Activated B cell treated with CpG ODN at 0.5 μM for 24 hours (primary cell): Measurements from ENCODE around the gene CAV3. TPM values are rescaled to one million over a fixed set of nuclear protein-coding genes. Genes with fewer than 3 reads are reported as not detected.

ENCODE experiments used
- ATAC-seq: fragments of 200-7000 bp; cut with Tn5 transposase; one replicate; pipeline ENCODE4 v1.10.0; 2021; ENCODE audit warnings: low read depth, mild to moderate bottlenecking, moderate library complexity
- CTCF ChIA-PET: fragments of 350-600 bp; sonication (Branson Sonifier 250); formaldehyde crosslinking; loops from one replicate; lab custom pipeline; 2021; ENCODE audit warnings: antibody characterized with exemption; lab: Charles Lee
- POLR2A ChIA-PET: fragments of 350-600 bp; sonication (Branson Sonifier 250); formaldehyde crosslinking; loops from one replicate; lab custom pipeline; 2021; ENCODE audit warnings: antibody characterized with exemption; lab: Charles Lee
- DNase-seq: peaks from one replicate; pipeline ENCODE4 v3.0.0; 2022
- H3K27ac Mint-ChIP-seq: one replicate; pipeline ENCODE4 v1.8.0; 2020; ENCODE audit warnings: mixed read lengths
- H3K27me3 Mint-ChIP-seq: one replicate; pipeline ENCODE4 v1.8.0; 2021; ENCODE audit warnings: mixed read lengths
- H3K36me3 Mint-ChIP-seq: one replicate; pipeline ENCODE4 v1.8.0; 2021; ENCODE audit warnings: low read depth, mixed read lengths
- H3K4me1 Mint-ChIP-seq: one replicate; pipeline ENCODE4 v1.8.0; 2021; ENCODE audit warnings: mixed read lengths
- H3K4me3 Mint-ChIP-seq: one replicate; pipeline ENCODE4 v1.8.0; 2020; ENCODE audit warnings: mild to moderate bottlenecking, mixed read lengths
- H3K9me3 Mint-ChIP-seq: one replicate; pipeline ENCODE4 v1.8.0; 2020; ENCODE audit warnings: mixed read lengths
- CTCF ChIP-seq: fragments of 200-600 bp; IDR thresholded peaks from one replicate; pipeline ENCODE4 v1.8.0; 2022; ENCODE audit warnings: antibody characterized with exemption, mild to moderate bottlenecking
- intact Hi-C: fragments of 100-400 bp; cut with micrococcal nuclease; formaldehyde crosslinking; loops from one replicate; pipeline ENCODE4 v1.15.1; 2024
- total RNA-seq: library from RNA; stranded (reverse); gene quantifications from 2 replicates; pipeline ENCODE4 v1.2.3, GENCODE V29; 2022

CAV3 gene
- total RNA-seq, 1 donor from 2014 or later = not detected

DNA sequence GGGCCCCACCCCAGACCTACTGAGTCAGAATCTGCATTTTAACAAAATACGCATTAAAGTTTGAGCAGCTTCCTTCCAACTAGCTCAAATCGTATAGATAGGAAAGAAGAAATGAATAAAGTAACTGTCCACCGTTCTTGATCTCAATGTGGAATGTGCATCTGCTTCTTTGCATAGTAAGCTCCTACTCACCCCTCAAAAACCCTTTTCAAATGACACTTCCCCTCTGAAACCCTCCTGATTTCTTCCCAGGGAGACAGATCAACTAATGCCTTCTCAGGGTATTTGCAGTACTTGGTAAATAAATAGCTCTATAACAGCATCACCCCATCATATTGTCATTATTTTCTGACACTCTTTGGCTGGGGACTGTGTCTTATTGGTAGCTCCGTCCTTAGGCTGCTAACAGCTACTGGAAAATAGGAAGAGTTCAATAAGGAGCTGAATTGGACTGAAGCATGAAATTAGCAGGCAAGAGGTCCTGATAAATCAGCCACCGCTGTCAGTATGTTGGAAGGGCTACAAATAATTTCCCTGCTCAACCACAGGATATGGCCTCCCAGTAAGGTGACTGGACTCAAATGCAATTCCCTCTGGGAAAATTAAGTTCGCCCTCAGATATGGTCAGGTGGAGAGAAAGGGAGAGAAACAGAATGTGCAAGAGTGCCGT is 25.6 kb downstream of the CAV3 start:
- intact Hi-C loops = no loop called here

GRCh38 chr3:8760091-8760490 is 26.5 kb downstream of the CAV3 start:
- H3K27ac Mint-ChIP-seq = no peak overlapping the region
- H3K9me3 Mint-ChIP-seq = no peaks in the 10 kb centered on the region
- H3K36me3 Mint-ChIP-seq = no peaks in the 10 kb centered on the region
- H3K27me3 Mint-ChIP-seq = no peaks in the 10 kb centered on the region
- H3K4me1 Mint-ChIP-seq = no peaks in the 10 kb centered on the region
- H3K4me3 Mint-ChIP-seq = no peak overlapping the region
- DNase-seq = no peak
- ChIA-PET CTCF (interaction anchor here (1.2 kb wide), 1 partner anchor 10 kb away, joined by 6 read pairs; the partner anchor contains the start of gene OXTR), POLR2A (no interaction called here)
- ATAC-seq = no peak
- TF ChIP-seq CTCF = no peak
- intact Hi-C loops = no loop called here

More for the DNA sequence above, 25.6 kb downstream of the CAV3 start:
- Mint-ChIP-seq H3K4me1 (no peaks in the 10 kb centered on the region), H3K4me3 (no peak overlapping the region), H3K27me3 (no peaks in the 10 kb centered on the region), H3K27ac (no peak overlapping the region), H3K36me3 (no peaks in the 10 kb centered on the region), H3K9me3 (no peaks in the 10 kb centered on the region)
- ChIA-PET CTCF (interaction anchor here (1.2 kb wide), 1 partner anchor 11 kb away, joined by 6 read pairs; the partner anchor contains the start of gene OXTR), POLR2A (no interaction called here)
- no peak for TF ChIP-seq CTCF
- ATAC-seq (no peak), DNase-seq (no peak)

DNA sequence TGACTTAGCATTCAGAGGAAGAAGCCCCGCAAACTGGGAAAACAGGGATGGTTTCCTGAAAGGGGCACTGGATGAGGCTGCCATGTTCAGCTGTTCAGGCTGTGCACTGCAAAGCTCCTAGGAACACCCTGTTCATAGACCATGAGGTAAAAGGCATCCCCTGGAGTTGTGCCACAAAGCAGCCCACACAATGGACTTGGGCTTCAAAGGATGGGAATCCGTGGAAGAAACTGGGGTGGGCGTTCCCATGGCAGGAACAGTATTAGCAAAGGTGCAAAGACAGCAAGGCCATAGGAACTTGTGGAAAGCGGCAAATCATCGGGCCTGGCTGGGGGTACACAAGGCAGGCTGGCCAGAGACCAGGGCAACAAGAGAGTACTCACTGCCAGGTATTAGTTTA is 26.9 kb downstream of the CAV3 start:
- intact Hi-C loops = no loop called here

DNA sequence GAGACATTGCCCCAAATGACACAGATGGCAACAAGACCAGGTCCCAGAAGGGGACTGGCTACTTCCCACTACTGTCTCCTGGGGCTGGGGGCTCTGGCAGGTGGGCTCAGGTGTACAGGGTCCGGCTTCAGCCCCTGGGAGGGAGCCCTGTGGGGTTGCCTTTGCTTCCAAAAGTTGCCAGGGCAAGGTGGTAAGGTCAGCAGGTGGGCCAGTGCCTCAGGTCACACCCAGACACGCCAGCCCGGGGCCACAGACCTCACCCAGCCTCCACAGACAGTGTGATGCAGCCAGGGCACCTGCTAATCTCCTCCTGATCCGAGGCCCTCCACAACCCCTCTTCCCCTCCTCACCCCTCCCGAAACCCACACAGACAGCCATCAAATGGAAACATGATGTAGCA is 28.3 kb downstream of the CAV3 start:
- no peaks in the 10 kb centered on the region for H3K9me3 Mint-ChIP-seq
- DNase-seq = no peak
- H3K4me1 Mint-ChIP-seq = no peaks in the 10 kb centered on the region
- no peak overlapping the region for H3K4me3 Mint-ChIP-seq
- peaks cover 4% of the 10 kb centered on the region for H3K27me3 Mint-ChIP-seq
- TF ChIP-seq CTCF = no peak
- no peaks in the 10 kb centered on the region for H3K36me3 Mint-ChIP-seq
- POLR2A ChIA-PET = no interaction called here
- intact Hi-C loops = no loop called here
- H3K27ac Mint-ChIP-seq = no peak overlapping the region
- ATAC-seq = no peak
- CTCF ChIA-PET = interaction anchor here (1.0 kb wide), 1 partner anchor 8 kb away, joined by 3 read pairs; no protein-coding TSS in a partner anchor

More for the DNA sequence above, 26.9 kb downstream of the CAV3 start:
- Mint-ChIP-seq H3K4me1 (no peaks in the 10 kb centered on the region), H3K4me3 (no peak overlapping the region), H3K27ac (no peak overlapping the region), H3K9me3 (no peaks in the 10 kb centered on the region), H3K36me3 (no peaks in the 10 kb centered on the region), H3K27me3 (no peaks in the 10 kb centered on the region)
- DNase-seq = no peak
- no peak for TF ChIP-seq CTCF
- ChIA-PET CTCF (no interaction called here), POLR2A (no interaction called here)
- ATAC-seq = no peak

- intact Hi-C loops = no loop called here
Observed at GRCh38 chr3:8762607-8763377, 29.2 kb downstream of the CAV3 start.

More at GRCh38 chr3:8762607-8763377, 29.2 kb downstream of the CAV3 start:
- Mint-ChIP-seq H3K9me3 (no peaks in the 10 kb centered on the region), H3K27ac (no peak overlapping the region), H3K4me1 (peaks cover 3% of the 10 kb centered on the region), H3K27me3 (peaks cover 6% of the 10 kb centered on the region), H3K4me3 (no peak overlapping the region), H3K36me3 (no peaks in the 10 kb centered on the region)
- POLR2A ChIA-PET = no interaction called here
- ATAC-seq (no peak), DNase-seq (no peak)
- CTCF ChIA-PET = interaction anchor here (1.0 kb wide), 1 partner anchor 9 kb away, joined by 3 read pairs; no protein-coding TSS in a partner anchor
- TF ChIP-seq CTCF = no peak
